GM10266 (cell line): ENCODE data around the gene CREB3.

Experiments used
- DNase-seq: peaks from one replicate; pipeline ENCODE4 v3.0.0; 2012; ENCODE audit errors: extremely low spot score
- TF ChIP-seq, protein P1 (sequence below): IDR thresholded peaks from 2 replicates; pipeline ENCODE4 v1.5.1; 2012; ENCODE audit warnings: mild to moderate bottlenecking, low read depth; ENCODE audit not compliant: control insufficient read depth, insufficient read depth; ENCODE audit errors: missing control alignments

CREB3 gene

GRCh38 chr9:35749515-35750255 lies 17.2 kb downstream of the CREB3 start:
- TF ChIP-seq, protein P1, sequence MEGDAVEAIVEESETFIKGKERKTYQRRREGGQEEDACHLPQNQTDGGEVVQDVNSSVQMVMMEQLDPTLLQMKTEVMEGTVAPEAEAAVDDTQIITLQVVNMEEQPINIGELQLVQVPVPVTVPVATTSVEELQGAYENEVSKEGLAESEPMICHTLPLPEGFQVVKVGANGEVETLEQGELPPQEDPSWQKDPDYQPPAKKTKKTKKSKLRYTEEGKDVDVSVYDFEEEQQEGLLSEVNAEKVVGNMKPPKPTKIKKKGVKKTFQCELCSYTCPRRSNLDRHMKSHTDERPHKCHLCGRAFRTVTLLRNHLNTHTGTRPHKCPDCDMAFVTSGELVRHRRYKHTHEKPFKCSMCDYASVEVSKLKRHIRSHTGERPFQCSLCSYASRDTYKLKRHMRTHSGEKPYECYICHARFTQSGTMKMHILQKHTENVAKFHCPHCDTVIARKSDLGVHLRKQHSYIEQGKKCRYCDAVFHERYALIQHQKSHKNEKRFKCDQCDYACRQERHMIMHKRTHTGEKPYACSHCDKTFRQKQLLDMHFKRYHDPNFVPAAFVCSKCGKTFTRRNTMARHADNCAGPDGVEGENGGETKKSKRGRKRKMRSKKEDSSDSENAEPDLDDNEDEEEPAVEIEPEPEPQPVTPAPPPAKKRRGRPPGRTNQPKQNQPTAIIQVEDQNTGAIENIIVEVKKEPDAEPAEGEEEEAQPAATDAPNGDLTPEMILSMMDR, result no peak
- peak; percentile 48 for DNase-seq

DNA sequence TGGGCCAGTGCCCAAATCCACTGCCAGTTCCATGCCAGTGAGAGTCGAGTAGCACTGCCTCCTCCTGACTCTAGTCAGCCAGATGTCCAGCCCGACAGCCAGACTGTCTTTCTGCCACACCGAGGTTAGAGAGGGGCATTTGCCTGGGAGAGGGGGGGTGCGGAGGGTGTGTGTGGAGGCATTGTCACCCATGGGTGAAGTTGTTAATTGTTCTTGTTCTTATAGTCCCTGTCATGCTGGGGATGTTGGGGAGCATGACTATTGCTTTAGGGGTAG lies 17.7 kb downstream of the CREB3 start:
- DNase-seq, result no peak
- TF ChIP-seq, protein P1, result no peak

GRCh38 chr9:35753466-35753865 lies 21.0 kb downstream of the CREB3 start:
- no peak for DNase-seq
- TF ChIP-seq, protein P1, result no peak

GRCh38 chr9:35754264-35754663 lies 21.8 kb downstream of the CREB3 start, which contains the start of gene MSMP:
MSMP (minus strand) TSS chr9:35754276; CDS start chr9:35754129, 147 bp downstream.
- TF ChIP-seq, protein P1, result no peak
- DNase-seq, result no peak

GRCh38 chr9:35755071-35755470 lies 22.6 kb downstream of the CREB3 start:
- TF ChIP-seq, protein P1, result no peak
- DNase-seq, result no peak

DNA sequence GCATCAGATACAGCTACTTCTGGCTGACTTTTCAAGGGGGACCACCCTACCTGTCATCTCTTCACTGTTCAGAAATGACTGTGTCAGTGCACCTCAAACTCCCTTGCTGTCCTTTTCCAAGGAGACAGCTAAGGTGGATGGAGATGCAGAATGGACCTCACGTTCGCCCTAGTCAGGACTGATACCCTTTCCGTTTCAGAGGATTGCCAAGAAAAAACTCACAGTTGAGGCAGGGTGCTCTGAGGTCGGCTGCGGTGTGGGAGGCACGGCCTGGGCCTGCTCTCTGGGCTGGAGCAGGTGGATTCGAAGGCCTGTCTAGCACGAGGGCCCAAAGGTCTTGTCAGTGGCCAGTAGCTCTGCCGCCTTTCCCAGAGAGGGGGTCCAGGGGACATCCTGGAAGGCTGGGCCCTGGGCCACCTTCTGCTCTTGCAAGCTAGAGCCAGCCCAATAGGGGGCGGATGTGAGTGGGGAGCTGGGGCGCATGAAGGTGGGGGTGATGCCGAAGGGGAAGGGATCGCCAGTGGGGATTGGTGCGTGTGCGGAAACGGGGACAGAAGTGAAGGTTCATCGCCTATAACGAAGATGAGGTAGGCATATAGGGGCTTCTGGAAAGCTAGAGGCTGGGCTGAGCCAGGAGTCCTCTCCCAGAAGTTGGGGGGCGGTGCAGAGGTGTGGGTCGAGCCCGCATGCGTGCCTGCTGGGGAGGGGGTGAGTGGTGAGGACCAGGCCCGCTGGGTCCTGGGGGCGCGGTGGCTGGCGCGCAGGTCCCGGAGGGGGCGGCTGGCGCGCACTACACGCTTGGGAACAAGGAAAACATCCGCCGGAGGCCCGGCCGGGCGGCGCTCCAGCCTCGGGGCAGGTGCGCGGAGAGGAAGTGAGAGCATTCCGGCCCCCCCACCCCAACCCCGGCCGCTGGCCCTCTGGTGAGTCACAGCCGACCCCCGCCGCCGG lies 24.1 kb downstream of the CREB3 start:
- DNase-seq, result peak; percentile 77
- TF ChIP-seq, protein P1, result peak; percentile 78
